Measurements from ENCODE around the gene GNG7.

DNA sequence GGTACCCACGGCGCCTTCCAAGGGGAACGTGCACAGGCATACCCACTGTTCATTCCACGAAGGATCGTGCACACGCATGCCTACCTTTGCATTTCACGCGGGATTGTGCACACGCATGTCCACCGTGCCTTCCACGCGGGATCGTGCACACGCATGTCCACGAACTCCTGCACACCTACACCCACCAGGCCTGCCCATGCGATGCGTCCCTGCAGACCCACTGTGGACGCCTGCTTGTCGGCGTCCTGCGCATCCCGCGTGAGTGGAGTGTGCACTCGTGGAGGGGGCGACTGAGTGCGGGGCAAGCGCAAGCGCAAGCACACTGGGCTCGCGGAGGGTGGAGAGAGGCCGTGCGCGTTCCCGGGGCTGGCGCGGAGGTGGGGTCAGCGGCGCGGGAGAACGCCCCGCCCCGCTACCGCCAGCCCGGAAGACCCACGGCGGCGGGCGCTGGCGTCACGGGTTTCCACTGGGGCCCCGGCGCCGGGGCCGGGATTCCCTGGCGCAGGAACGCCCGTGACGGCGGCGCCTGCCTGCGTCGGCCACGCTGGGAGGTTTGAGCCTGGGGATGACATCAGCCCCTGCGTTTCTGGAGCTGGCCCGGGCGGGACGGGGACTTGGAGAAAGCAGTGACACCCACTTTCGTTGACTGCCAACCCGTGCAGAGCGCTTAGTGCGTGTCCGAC is 207.9 kb downstream of the GNG7 start:
- TF ChIP-seq, protein P1, sequence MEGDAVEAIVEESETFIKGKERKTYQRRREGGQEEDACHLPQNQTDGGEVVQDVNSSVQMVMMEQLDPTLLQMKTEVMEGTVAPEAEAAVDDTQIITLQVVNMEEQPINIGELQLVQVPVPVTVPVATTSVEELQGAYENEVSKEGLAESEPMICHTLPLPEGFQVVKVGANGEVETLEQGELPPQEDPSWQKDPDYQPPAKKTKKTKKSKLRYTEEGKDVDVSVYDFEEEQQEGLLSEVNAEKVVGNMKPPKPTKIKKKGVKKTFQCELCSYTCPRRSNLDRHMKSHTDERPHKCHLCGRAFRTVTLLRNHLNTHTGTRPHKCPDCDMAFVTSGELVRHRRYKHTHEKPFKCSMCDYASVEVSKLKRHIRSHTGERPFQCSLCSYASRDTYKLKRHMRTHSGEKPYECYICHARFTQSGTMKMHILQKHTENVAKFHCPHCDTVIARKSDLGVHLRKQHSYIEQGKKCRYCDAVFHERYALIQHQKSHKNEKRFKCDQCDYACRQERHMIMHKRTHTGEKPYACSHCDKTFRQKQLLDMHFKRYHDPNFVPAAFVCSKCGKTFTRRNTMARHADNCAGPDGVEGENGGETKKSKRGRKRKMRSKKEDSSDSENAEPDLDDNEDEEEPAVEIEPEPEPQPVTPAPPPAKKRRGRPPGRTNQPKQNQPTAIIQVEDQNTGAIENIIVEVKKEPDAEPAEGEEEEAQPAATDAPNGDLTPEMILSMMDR (IDR thresholded peaks at IDR 0.05): no peak
- TF ChIP-seq POLR2A (IDR thresholded peaks at IDR 0.05): peak; percentile 49

All from right lobe of liver (tissue), 4 donors.